Raji (cell line): Measurements from ENCODE around the gene WFDC1.

ENCODE experiments used
- POLR2A ChIP-seq: IDR thresholded peaks from 2 replicates; pipeline ENCODE4 v1.6.1; 2011; ENCODE audit warnings: low read depth, low read length, control low read depth; ENCODE audit not compliant: insufficient read depth

Gene WFDC1

GRCh38 chr16:84267380-84267779 lies 27.3 kb upstream of the WFDC1 start:
- TF ChIP-seq POLR2A, result no peak

- TF ChIP-seq POLR2A, result no peak
Observed at GRCh38 chr16:84268291-84269040, 26.2 kb upstream of the WFDC1 start.

GRCh38 chr16:84270071-84270470 lies 24.6 kb upstream of the WFDC1 start:
- no peak for TF ChIP-seq POLR2A

DNA sequence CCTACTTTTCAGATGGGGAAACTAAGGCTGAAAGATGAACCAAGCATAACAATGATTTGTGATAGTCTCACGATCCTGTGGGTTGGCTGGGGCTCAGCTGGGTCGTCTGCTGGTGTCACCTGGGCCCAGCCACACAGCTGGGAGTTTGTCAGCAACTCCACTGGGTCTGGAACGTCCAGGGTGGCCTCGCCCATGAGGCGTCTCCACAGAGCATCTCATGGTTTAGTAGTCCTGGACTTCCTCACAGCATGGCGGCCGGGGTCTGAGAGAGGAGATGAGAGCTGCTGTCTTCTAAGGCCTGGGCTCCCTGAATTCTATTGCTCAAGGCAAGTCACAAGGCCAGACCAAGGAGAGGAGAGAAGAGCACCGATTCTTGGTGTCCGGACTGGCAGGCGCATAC lies 24.1 kb upstream of the WFDC1 start:
- TF ChIP-seq POLR2A, result no peak

DNA sequence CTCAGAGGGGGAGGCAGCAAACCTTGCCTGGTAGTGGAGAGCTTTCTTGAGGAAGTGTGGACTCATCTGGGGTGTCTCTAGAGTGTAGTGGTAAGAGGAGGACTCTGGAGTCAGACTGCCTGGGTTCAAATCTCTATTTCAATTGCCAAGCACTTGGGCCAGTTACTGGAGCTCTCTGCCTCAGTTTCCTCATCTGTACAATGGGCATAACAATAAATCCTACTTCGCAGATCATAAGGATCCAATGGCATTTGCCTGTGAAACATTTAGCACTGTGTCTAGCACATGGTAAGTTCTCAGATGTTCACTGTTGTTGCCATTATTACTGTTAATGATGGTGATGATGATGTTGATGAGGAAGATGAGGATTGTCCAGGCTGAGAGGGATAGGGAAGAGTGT lies 23.6 kb upstream of the WFDC1 start:
- TF ChIP-seq POLR2A, result no peak

- TF ChIP-seq POLR2A, result no peak
Observed at GRCh38 chr16:84271866-84272265, 22.8 kb upstream of the WFDC1 start.

DNA sequence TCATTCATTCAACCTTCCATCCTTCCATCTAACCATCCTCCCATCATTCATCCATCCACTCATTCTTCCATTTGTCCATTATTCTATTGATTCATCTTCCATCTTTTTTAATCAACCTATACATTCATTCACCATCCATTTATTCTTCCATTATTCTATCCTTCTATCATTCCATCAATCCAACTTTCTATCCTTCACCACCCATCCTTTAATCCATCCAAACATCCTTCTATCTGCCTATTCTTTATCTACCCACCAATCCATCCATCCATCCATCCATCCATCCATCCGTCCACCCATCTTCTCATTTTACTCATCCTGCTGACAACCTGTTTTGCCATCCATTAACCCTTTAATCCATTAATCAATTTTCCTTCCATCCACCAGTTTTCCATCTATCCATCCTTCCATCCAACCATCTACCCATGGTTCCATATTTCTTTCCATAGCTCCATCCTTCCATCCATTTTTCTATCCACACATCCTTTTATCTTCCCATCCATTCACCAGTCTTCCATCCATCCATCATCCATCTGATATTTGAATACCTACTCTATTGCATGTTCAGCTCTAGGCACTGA lies 21.8 kb upstream of the WFDC1 start:
- no peak for TF ChIP-seq POLR2A

DNA sequence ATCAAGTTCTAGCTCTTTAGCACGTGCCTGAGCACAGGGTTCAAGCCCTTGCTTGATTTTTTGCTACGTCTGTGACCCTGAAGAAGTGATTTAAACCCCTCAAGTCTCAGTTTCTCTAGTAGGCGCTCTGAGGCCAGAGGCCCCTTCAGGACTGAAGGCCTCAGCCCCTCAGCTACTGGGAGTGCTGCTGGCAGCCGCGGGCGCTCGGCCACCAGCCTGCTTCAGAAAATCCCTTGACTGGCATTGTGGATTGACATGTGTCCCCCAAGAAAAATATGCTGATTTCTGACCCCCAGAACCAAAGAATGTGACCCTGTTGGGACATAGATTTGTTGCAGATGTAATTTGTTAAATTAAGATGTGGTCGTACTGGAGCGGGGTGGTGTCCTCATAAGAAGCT lies 20.2 kb upstream of the WFDC1 start:
- no peak for TF ChIP-seq POLR2A

DNA sequence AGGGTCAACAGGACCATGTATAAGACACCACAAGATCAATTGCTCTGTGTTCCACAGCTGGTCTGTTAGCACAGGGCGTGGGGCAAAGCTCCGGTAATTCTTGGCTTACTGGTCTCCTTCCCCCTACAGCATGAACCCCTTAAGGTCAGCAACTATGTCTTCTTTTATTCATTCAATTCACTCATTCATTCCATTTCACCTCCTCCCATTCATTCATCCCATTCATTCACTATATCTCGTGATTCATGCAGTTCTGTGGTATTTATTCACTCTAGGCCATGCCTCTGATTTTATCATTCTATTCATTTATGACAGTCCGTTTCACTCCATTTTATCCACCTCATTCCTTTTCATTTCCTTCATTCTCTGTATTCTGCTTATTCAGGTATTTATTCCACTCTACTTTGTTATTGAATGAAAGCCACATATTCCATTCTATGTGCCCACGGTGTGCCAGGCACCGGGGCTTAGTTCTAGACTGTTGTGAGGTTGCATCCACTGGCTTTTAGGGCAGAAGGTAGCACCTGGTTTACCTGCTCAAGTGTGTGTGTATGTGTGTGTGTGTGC lies 19.0 kb upstream of the WFDC1 start:
- TF ChIP-seq POLR2A, result no peak

- no peak for TF ChIP-seq POLR2A
Observed at GRCh38 chr16:84277244-84277823, 17.3 kb upstream of the WFDC1 start.

DNA sequence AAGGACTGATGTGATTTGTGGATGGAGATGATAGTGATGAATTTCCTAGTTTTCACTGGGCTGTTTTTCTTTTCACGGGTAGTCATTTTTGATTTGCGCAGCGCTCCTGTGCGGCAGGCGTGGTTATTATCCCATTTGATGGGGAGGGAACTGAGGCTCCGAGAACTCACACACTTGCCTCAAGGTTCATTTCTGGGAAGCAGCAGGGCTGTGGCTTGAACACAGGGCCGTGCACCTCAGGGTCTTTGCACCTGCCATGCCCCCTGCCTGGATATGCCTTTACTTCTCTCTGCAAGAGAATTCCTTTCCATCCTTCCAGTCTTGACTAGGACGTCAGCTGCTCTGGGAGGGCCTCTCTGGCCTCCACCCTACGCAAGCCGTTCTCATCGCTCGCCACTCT lies 16.3 kb upstream of the WFDC1 start:
- TF ChIP-seq POLR2A, result no peak

DNA sequence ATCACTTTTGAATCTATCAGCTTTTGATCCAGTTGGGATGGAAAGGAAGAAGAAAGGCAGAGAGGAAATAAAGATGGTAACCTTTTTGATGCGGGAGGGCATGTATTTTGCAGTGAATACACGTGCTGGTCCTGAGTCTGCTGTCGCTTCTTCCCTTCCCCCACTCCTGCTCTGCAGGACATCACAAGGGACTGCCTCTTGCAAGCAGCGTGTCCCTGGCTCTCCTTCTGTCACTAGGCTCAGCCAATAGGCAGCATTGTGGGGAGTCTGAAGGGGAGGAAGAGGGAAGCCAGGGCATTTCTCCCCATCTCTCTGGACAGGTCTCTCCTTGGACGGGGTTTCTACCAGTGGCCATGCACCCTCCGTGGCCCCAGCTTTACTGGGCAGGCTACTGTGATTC lies 15.7 kb upstream of the WFDC1 start:
- TF ChIP-seq POLR2A, result no peak

DNA sequence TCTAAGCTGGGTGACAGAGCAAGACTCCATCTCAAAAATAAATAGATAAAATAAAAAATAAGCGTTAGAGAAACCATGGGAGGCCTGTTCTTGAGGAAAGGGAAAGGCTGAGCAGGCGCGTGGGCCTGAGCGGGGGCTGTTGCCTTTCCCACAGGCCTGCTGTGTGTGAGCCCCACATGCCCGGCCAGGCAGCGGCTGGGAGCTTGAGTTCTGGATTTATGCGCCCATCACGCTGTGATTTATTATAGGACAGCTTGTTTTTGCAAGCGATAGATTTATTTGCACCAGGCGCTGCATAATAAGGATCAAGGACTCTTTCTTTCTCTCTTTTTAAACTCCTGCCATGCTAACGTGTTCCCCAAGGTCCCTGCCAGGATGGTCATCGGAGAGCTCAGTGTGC lies 14.8 kb upstream of the WFDC1 start:
- no peak for TF ChIP-seq POLR2A

- TF ChIP-seq POLR2A, result no peak
Observed at GRCh38 chr16:84281074-84281473, 13.6 kb upstream of the WFDC1 start.

DNA sequence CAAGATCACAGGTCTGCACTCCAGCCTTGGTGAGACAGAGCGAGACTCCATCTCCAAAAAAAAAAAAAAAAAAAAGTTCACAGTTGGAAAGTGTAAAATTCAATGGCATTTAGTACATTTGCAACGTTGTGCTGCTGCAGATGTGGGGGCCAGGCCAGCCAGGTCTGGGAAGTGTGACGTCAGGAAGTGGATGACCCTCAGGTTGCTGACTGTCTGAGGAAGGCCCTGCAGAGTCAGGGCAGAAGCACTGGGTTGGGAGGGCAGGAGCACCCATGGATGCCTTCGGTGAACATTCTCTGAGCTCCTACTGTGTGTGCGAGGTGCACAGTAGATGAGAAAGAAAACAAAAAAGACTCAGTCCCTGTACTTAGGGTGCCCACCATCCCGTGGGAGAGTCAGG lies 12.1 kb upstream of the WFDC1 start:
- no peak for TF ChIP-seq POLR2A
